GM12875 (cell line): ENCODE measurements around the gene ACOX1.

Source experiments
- H3K4me3 ChIP-seq: one replicate; pipeline ENCODE4 v1.5.1; 2011; ENCODE audit warnings: low read depth, low read length, control low read depth
- TF ChIP-seq, protein P1 (sequence below): IDR thresholded peaks from 2 replicates; pipeline ENCODE4 v1.5.1; 2011; ENCODE audit warnings: low read depth, mild to moderate bottlenecking, control low read depth, inconsistent platforms, low read length, moderate library complexity, borderline replicate concordance; ENCODE audit not compliant: insufficient read depth

ACOX1 gene

DNA sequence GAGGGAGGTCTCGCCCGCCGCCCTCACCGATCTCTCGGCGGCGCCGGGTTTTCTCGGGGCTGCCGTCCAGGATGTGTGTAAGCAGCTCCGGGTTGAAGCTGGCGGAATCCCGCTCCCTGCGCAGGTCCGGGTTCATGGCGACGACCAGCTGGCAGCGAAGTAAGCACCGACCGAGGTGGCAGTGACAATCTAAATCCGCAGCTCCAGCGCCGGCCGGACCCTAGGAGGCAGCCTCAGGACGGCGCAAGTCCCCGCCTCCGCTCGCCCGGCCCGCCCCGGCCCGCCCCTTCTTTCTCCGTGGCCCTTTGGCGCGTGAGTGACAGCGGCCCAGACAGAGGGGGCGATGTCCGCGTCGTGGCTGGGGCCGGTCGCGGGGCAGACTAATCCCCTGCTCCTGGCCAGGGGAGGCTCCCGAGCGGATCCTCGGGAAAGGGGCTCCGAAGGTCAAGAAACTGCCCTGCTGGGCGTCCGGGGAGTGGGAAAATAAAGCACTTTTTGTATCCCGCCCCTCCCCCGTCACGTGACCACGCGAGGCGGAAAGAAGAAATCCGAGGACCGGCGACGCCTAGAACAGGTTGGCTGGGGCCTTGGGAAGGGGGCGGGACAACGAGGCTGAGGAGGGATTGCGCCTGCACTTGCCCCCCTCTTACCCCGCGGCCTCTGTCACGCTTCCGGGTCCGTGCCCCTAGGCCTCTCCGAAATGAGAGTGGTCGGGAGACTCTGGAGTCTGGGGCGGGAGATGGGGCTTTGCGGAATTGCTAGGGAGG is at the start of gene ACOX1, which contains the start of gene TEN1:
TSS of gene ACOX1 (minus strand) at position 229 of the 767 bp plus-strand sequence. CDS start at position 136, 93 bp downstream.
TSS of gene TEN1 (plus strand) at position 303 of the 767 bp plus-strand sequence. CDS start 6,953 bp downstream, outside the sequence.
- H3K4me3 ChIP-seq = peak within 1 kb of the TSS; percentile 76
- TF ChIP-seq, protein P1, sequence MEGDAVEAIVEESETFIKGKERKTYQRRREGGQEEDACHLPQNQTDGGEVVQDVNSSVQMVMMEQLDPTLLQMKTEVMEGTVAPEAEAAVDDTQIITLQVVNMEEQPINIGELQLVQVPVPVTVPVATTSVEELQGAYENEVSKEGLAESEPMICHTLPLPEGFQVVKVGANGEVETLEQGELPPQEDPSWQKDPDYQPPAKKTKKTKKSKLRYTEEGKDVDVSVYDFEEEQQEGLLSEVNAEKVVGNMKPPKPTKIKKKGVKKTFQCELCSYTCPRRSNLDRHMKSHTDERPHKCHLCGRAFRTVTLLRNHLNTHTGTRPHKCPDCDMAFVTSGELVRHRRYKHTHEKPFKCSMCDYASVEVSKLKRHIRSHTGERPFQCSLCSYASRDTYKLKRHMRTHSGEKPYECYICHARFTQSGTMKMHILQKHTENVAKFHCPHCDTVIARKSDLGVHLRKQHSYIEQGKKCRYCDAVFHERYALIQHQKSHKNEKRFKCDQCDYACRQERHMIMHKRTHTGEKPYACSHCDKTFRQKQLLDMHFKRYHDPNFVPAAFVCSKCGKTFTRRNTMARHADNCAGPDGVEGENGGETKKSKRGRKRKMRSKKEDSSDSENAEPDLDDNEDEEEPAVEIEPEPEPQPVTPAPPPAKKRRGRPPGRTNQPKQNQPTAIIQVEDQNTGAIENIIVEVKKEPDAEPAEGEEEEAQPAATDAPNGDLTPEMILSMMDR = no peak

DNA sequence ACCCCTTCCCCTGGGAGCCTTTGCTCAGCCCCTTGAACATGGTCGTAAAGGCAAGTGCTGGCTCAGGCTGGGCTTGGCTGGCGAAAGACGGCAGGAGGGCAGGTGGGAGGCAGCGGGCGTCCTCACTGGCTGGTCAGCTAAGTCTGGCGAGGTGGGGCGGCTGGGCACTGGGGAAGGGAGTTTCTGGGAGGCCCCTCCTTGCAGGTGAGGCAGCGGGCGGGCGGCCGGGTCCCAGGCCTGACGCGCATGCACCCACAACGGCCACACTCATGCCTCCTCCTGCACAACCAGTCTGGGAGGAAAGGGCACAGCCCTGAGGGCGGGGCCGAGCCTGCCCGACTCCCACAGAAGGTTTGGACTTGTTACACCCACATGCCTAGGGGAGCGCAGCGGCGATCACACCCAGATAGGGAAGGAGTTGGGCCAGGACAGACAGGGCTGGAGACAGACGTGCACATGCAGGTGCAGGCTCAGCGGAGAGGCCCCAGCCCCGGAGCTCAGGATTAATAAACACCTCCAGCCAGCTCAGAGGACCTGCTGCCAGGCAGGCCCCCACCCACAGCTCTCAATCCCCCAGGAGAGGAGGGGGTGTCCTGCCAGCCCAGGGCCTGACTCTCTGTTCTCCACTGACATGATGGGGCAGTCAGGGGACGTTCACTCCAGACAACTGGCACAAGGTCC is 48.3 kb upstream of the ACOX1 start, which contains the start of gene EVPL:
TSS of gene EVPL (minus strand) at position 148 of the 681 bp plus-strand sequence. CDS start at position 40, 108 bp downstream.
- no peak within 1 kb of the TSS for H3K4me3 ChIP-seq
- TF ChIP-seq, protein P1 = no peak

DNA sequence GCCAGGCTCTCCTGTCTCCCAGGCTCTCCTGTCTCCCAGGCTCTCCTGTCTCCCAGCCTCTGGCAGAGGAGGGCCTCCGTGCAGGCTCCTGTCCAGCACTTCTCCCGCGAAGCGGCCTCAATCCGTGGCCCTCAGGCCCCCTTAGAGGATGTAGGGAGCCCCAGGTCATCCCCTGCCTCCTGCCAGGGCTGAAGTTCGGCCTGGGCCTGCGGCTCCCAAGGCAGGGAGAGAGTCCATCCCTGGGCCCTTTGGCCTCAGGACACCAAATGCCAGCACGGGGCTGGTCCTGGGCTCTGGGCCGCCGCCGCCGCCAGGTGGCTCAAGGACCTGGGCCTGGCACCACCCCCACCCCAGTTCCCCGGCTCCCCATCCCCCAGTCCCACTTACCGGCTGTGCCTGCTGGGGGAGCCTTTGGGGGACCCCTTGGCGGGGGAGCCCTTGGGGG is 47.8 kb upstream of the ACOX1 start:
- H3K4me3 ChIP-seq = no peak overlapping the region
- TF ChIP-seq, protein P1 = no peak

DNA sequence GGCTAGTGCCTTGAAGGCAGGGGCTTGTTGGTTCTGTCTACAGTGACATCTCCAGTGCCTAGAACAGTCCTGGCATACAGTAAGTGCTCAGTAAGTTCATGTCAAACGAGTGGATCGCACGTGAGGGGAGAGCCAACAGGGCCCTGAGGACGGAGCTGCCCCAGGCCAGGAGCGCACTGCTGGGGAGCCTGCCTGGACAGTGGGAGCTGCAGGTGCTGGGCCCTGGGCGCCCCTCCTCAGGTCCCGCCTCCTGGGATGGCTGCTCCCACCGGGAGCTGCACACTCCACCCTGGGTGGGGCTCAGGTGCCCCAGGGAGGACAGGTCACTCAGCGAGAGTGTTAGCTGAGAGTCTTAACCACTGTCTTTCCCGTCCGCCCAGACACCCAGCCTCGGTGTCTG is 46.3 kb upstream of the ACOX1 start:
- TF ChIP-seq, protein P1 = no peak
- H3K4me3 ChIP-seq = no peak overlapping the region

DNA sequence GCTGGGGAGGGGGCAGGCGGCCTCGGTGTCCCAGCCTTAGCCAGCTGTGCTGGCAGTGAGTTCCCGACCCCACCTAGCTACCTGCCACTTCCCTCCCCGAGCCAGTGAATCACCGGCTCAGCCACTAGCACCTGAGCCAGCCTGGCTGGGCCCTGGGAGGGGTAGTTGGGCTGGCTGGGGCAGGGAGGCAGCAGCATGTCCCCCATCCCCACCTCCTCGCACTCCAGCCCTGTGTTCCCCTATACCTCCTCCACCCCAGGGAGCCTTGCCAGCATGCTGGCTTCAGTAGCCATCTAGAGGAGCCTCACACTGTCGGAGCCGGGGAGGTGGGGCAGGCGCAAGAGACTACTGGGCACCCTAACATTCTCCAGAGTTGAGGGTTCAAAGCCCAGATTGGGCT is 45.4 kb upstream of the ACOX1 start:
- TF ChIP-seq, protein P1 = no peak
- H3K4me3 ChIP-seq = no peak overlapping the region

DNA sequence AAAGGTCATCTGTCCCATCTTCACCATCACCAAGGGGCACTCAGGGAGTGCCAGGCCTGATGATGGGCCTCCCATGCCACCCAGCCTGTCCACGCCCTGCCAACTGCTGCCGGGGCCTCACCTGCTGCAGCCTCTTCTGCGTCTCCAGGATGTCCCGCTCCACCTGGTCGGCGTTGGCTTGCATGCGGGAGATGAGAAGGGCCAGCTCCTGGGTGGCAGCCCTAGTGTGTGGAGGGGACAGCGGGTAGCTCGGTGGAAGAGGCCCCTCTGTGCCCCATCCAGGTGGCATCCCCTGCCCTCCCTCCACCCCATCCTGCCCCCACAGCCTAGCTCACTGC is 44.9 kb upstream of the ACOX1 start:
- H3K4me3 ChIP-seq = no peak overlapping the region
- TF ChIP-seq, protein P1 = no peak
